COR-L47 (cell line): ENCODE measurements around the gene CD274.
"Not testable (repeated sequence)": the region's sequence is repeated elsewhere in the genome, so short reads cannot be mapped to it uniquely, and the experiment has no call there.

Experiments used
- DNase-seq: peaks from one replicate; lab custom pipeline; 2025; lab: John Stamatoyannopoulos, UW

The CD274 gene

DNA sequence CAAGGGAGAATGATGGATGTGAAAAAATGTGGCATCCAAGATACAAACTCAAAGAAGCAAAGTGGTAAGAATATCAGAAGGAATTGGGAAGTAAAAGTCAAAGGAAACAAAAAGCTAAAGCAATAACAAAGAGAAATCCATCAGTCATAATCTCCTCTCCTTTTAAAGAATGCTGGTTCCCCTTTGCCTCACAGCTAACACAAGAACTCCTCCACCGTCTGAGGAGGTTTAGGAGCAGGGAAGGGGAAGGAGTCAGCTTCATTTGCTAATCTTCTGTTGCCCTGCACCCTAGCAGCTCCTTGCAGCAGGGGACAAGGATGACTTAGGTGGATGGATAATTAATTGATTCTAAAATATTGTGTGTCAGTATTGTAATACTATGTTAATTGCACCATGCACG, 16.4 kb downstream of the CD274 start:
- no peak for DNase-seq

DNA sequence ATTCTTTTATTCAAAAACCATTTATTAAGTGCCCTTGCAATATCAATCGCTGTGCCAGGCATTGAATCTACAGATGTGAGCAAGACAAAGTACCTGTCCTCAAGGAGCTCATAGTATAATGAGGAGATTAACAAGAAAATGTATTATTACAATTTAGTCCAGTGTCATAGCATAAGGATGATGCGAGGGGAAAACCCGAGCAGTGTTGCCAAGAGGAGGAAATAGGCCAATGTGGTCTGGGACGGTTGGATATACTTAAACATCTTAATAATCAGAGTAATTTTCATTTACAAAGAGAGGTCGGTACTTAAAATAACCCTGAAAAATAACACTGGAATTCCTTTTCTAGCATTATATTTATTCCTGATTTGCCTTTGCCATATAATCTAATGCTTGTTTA, 18.5 kb downstream of the CD274 start:
- no peak for DNase-seq

DNA sequence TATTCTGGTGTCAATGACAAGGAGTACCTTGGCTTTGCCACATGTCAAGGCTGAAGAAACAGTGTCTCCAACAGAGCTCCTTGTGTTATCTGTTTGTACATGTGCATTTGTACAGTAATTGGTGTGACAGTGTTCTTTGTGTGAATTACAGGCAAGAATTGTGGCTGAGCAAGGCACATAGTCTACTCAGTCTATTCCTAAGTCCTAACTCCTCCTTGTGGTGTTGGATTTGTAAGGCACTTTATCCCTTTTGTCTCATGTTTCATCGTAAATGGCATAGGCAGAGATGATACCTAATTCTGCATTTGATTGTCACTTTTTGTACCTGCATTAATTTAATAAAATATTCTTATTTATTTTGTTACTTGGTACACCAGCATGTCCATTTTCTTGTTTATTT, 19.8 kb downstream of the CD274 start:
- no peak for DNase-seq

DNA sequence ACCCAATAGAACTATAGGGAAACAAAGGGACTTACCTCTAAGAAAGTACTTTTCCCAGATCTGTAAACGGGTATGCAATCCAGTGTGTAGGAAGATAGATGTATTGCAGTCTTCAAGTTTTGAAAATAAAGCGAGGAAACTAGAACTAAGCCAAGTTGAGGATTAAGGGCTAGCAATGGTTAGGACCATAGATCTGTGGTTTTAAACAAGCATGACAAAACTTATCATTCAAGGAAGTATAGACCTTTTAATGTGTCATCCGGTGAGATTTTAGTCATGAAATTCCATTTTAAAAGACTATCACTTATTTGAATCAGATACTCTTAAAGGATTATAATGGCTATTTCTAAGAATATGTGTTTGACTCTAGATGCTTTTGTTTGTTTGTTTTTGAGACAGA, 20.5 kb downstream of the CD274 start:
- DNase-seq: no peak

DNA sequence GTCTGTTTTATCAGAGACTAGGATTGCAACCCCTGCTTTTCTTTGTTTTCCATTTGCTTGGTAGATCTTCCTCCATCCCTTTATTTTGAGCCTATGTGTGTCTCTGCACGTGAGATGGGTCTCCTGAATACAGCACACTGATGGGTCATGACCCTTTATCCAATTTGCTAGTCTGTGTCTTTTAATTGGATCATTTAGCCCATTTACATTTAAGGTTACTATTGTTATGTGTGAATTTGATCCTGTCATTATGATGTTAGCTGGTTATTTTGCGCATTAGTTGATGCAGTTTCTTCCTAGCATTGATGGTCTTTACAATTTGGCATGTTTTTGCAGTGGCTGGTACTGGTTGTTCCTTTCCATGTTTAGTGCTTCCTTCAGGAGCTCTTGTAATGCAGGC, 25.3 kb downstream of the CD274 start:
- DNase-seq: not testable (repeated sequence)

DNA sequence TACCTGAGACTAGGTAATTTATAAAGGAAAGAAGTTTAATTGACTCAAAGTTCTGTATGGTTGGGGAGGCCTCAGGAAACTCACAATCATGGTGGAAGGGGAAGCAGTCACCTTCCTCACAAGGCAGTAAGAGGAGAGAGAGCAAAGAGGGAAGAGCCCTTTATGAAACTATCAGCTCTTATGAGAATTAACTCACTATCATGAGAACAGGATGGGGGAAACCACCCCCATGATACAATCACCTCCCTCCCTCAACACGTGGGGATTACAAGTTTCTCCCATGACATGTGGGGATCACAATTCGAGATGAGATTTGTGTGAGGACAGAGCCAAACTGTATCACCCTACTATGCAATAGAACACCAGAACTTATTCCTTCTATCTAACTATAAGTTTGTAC, 27.9 kb downstream of the CD274 start:
- DNase-seq: no peak

DNA sequence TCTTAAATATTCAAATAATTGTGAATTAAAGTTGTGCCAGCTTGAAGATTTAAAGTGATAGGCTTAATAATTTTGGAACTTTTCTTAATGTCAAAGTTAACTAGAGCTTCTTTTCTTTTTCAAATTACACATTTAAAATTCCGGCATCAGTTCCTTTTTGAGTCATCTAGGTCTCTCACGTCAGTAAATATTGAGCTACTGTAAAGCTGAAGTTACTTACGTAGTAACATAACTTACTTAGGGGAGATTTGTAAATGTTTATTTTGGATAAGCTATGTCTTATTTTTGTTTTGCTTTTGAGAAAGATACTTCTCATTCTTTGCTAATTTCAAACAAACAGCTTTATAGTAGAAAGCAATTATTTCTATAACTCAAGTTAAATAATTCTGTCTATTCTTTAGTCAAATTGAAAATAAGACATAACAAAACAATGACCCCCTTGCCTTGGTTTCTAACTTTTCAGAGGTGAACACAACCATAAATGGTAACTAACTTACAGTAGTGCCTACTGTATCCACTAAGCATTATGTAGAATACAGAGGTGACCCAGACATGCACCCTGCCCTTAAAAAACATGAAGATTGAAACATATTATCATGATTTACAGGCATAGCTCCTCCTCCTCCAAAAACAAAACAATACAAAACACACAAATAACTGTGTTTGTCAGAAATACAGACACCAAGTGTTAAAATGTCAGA, 29.8 kb downstream of the CD274 start:
- DNase-seq: no peak

DNA sequence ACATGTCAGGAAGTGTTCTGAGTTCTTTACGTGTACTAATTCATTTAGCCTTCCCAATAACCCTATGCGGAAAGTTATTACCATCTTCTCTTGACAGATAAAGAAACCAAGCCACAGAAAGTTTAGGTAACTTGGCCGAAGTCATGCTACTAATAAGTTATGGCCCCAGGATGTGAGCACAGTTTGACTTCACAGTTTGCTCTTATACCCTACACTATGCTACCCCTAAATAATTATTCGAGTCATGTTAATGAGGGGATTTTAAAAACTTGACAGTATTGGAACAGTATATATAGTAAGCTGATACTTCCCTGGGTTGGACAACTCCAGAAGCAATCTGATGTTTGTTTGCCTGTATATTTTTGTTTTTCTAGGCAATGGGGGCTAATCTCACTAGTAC, 30.6 kb downstream of the CD274 start:
- no peak for DNase-seq

DNA sequence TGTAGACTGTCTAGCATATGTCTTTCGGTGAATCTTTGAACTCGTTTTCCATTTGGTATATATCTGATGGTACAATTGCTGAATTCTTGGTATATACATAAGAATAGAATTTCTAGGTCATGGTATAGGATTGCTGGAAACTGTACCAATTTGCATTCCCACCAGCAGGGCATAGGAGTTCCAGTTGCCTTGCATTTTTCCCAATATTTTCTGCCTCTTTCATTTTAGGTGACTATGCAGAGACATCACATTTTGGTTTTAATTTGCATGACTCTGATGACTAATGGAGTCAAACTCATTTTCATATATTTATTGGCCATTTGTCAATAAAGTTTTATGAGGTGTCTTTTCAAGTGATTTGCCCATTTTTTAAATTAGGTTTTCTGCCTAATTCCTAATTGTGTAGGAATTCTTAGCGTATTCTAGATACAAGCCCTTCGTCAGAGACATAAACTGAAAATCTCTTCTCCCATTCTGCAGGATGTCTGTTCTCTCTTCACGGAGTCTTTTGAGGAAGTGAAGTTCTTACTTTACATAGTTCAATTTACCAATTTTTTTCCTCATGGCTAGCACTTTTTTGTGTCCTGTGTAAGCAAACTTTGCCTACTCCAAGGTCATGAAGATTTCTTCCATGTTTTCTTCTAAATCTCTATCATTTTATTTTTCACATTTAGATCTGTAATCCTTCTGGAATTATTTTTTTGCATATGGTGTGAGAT, 31.1 kb downstream of the CD274 start:
- DNase-seq: no peak

DNA sequence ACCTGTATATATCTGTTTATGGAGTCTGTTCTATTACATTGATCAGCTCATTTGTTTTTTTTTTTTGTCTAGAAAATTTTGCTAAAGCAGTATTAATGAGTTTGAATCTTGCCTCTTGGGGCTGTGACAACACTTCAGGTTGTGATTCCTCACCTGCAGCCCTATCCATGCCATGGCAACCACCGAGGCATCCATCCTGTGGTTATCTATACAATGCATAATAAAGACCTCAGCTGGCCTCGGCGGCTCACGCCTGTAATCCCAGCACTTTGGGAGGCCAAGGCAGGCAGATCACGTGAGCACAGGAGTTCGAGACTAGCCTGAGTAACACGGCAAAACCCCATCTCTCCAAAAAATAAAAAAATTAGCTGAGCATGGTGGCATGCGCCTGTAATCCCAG, 31.9 kb downstream of the CD274 start:
- no peak for DNase-seq

DNA sequence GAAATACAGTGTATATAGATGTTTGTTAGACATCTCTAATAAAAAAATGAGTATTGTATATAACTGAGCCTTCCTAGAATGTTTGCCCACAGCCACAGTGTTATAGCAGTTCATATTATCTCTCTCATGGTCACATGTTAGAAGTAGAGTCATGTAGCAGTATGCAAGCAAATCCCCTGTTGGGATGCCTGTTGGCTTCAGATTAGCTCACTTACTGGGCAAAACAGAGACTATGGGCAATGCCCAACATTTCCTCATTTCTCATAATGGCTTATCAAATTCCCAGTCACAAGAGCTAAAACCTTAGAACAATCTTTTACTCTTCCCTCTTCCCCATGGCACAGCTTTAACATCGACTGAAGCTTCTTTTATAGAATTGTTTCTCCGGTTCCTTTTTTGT, 33.0 kb downstream of the CD274 start:
- no peak for DNase-seq

DNA sequence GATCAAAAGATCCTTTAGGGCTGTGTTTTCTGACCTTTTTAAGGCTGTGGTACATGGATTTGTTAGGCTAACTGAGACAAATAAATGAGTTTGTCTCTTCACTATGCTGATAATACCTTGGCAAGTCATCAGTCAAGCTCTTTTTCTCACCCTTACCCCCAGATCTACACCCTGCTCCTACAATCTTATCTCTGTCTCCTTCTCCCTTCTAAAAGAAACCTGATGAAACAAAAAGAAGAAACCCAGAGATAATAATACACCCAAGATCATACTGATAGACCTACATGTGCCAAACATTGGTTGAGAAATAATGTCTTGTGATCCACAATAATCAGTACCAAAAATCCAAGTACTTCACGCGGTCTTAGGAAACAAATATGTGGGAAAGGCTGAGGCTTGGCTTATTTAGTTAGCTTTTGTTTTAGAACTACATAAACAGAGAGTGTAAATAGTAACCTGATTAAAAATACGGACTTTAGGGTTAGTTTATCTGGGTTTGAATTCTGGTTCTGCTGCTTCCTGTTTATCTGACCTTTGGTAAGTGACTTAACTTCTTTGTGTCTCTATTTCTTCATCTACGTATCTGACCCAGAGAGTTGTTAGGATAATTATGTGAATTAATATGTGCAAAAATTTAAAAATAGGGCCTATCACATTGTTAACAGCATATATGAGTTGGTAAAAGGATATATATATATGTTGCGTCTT, 35.2 kb downstream of the CD274 start:
- DNase-seq: no peak

DNA sequence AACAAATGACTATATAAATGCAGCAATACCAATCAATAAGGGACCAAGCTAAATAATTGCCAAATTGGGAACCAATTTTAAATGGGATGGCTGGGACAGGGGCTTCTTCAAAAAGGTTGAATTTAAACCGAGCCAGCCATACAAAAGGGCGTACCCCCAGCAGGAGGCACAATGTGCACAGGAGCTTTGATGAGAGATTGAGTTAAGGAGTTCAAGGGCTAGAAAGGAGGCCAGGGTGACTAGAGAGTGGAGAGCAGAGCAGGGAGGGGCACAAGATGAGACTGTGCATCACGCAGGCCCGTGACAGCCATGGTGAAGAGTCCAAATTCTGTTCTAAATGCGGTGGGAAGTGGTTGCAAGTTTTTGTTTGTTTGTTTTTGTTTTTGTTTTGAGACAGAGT, 36.6 kb downstream of the CD274 start:
- no peak for DNase-seq

DNA sequence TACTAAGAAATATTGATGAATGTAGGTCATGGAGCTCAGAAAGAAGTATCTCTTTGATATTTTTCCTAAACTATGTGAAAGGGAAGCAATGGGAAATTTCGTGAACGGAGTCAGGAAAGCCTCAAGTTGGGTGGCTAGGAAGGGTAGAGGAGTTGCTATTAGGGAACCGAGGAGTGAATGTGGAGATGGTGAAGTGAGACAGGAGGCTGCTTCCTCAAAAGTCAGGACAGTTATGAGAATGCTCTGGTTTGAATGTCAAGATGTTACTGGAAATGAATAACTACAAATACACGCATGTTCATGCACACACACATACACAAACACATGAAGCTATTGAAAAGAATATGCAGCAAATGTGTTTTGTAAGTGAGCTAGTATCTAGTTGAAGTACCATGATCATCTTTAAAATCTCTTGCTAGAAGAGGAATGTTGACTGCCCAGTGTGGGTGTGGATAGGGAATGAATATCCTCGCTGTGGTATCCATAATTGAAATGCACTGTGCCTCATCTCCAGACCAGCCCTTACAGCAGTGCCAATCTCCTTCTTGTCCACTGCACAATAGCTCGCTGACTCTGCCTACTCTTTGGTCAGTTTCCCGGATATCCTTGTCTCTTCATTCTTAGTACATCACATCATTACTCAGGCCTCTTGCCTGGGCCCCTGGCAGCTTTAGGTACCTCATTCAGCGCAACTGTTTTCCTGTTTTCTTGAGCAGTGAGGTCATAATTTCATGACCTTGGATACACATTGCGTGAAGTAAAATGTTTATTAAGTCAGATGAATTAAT, 38.1 kb downstream of the CD274 start:
- no peak for DNase-seq

DNA sequence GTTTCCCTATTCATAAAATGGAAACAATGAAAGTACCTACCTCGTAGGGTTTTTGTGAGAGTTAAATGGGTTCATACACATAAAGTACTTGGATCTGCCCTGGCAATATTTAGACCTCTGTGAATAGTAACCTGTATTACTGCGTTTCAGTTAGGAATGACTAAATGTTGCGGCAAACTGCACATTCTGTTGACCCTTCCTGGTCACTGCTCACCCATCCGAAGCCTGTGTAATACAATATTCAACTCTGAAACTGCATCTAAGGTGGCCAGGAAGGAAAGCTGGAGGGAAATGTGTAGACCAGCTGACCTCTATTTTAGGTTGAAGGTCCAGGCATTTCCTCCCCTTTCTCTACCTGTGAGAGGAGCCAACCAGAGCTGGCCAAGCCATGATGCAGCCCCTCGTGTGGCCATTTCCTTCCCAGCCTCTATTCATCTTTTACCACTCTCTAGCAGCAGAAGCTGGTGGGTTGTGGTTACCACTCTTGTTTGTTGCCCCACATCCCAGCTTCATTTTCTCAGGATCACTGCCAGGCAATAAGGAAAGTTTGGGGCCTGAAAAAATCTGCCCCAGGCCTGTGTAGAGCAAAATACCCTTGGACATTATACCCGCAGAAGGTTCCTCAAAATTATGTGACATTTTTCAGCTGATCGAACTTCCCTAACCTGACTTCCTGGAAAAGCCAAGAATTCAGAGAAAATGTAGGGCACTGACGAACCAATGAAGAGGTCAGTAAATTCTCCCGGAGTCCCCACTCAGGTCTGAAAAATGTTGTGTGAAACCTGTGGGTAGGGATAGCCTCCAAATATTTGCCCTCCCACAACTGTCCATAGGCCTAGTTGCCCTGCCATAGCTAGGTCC, 39.5 kb downstream of the CD274 start:
- no peak for DNase-seq

DNA sequence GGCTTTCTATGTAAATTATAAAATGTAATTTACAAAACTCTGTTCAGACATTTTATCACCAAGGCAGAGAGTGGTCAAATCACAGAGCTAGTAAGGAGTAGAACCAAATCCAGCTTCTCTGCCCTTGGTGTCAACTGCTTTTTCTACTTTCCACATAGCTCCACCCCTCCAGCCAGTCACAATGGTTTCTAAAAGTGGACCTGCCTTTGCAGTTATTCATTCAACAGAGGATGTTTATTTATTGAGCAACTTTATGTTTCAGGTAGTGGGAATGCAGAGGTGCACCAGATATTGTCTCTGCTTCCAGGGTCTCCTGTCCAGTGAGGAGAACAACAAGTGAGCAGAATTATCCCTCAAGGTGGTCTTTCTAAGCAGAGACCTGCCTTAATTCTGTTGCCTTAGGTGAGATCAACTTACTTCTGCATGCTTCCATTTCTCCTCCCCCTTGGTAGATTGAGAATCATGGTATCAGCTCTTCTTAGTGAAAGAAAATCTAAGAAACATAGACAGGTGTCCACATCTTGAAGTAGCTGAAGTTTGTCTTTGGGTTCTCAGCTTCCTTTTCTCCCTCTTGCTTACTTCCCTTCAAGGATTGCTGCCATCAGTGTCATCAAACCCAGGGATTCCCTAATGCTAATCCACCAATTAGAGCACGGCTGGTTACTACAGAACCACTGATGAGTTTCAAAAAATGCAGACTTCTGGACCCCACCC, 42.8 kb downstream of the CD274 start:
- no peak for DNase-seq

DNA sequence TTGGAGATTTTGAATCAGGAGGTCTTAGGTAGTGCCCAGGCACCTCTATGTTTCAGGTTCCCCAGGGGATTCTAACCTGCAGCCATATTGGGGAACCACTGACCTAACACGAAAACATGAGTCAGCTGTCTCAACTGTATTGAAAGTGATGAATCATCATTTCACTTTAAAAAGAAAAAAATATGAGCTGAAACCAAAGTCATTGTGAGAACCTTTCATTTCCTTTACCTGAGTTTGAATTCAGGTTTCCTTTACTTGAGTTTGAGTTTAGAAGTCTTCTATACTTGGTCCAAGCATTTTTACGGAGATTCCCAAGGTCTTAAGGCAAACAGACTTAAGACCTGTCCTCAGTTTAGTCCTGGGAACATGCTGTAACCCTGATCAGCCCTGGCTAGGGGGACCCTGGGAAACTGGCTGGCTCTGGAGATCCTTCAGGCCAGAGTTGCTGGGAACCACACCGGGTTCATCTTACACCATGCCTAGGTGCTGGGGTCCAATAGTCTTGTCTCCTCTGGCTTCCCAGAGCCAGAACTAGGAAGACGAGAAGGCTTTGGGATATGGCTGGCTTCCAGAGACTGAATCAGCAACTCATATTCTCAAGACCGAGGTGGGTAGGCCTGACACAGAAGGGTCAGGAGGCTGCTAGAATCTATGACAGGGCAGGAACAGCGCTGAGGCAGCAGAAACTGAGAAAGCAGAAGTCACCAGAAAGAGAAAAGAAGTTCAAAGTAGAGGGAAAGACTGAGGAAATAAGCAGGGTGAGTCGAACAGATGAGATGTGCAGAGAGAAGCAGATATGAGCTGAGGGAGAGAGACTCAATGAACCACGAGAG, 43.6 kb downstream of the CD274 start:
- no peak for DNase-seq

DNA sequence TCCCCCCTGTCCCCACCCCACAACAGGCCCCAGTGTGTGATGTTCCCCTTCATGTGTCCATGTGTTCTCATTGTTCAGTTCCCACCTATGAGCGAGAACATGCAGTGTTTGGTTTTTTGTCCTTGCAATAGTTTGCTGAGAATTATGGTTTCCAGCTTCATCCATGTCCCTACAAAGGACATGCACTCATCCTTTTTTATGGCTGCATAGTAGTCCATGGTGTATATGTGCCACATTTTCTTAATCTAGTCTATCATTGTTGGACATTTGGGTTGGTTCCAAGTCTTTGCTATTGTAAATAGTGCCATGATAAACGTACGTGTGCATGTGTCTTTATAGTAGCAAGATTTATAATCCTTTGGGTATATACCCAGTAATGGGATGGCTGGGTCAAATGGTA, 44.4 kb downstream of the CD274 start:
- DNase-seq: not testable (repeated sequence)

DNA sequence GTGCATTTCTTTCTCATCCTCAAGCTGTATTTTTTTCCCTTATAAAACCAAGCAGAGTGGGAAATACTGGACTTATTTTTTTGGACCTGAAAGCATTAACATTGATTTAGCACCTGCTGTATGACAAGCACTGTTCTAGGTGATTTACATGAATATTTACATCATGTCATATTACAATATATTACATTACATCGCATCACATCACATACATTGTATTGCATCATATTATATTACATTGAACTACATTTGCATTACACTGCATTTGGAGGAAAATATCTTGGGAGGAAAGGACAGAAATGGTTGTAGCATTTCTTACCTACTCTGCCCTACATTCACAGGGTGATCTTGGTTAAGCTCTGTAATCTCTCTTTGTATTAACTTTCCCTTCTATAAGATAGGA, 48.8 kb downstream of the CD274 start:
- no peak for DNase-seq

DNA sequence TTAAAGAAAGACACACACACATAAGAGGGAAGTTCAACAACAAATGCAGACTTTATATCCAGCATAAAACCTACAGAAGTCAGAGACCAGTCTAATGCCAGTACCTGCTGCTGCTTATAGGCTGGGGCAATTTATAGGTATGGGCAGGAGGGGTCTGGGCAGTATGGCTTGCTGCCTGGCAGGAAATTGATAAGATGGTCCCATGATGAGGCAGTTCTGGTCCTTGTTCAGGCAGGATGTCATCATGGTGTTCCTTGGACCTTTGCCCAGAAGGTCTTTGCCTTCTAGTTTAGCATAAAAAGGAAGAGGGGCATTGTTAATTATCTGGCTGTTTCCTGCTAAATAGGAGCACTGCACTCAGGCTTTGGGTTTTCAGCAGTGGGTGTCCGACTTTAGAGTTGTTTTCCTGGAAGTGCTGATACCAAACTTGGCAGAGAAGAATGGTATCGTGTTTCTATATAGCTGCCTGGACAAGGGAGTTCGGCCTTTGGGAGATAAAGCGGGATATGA, 49.6 kb downstream of the CD274 start:
- peak; percentile 83 for DNase-seq
